Tibial artery (tissue), 4 donors: ENCODE measurements around the gene ANKRD10.

Experiments used
- DNase-seq, 2 donors: peaks; one replicate each; pipeline ENCODE4 v3.0.0-alpha.2; 2019
- H3K27ac ChIP-seq, 2 donors: fragments of 200-600 bp; sonication (generic) in 1 of 2; 1 replicate in 1 of 2; 2 replicates in 1 of 2; pipeline ENCODE4 v1.5.1; 2018 to 2019; ENCODE audit warnings: mild to moderate bottlenecking in 1 of 2
- H3K27me3 ChIP-seq, 2 donors: fragments of 200-600 bp; sonication (generic) in 1 of 2; one replicate each; pipeline versions ENCODE4 v1.5.1 to v1.6.0; 2016 to 2019
- H3K36me3 ChIP-seq, 3 donors: fragments of 200-600 bp; sonication (generic) in 2 of 3; one replicate each; pipeline ENCODE4 v1.5.1; 2016 to 2019; ENCODE audit warnings: mild to moderate bottlenecking in 2 of 3
- H3K4me1 ChIP-seq, 4 donors: fragments of 200-600 bp; sonication (generic) in 2 of 4; 1 replicate in 3 of 4; 2 replicates in 1 of 4; pipeline ENCODE4 v1.5.1; 2016 to 2019
- H3K4me3 ChIP-seq, 2 donors: fragments of 200-600 bp; sonication (generic) in 1 of 2; 1 replicate in 1 of 2; 2 replicates in 1 of 2; pipeline ENCODE4 v1.5.1; 2018 to 2019; ENCODE audit warnings: mild to moderate bottlenecking in 2 of 2
- H3K9me3 ChIP-seq, 3 donors: fragments of 200-600 bp; sonication (generic) in 1 of 3; one replicate each; pipeline ENCODE4 v1.5.1; 2016 to 2019
- intact Hi-C: fragments of 100-400 bp; cut with DNase I; formaldehyde crosslinking; loops from one replicate; pipeline ENCODE4 v1.15.0; 2023; ENCODE audit warnings: low total_unique reads
- TF ChIP-seq, protein P1 (sequence below), 2 experiments: fragments of 200-600 bp in 1 of 2; fragments of 450-650 bp in 1 of 2; IDR thresholded peaks; one replicate each; pipeline ENCODE4 v1.5.1; 2017 to 2019; ENCODE audit warnings: antibody characterized with exemption in 2 of 2, mild to moderate bottlenecking in 1 of 2, moderate library complexity in 1 of 2

The ANKRD10 gene

GRCh38 chr13:110938662-110939421 is 24.0 kb upstream of the ANKRD10 start:
- no peak for DNase-seq
- Histone ChIP-seq H3K36me3 (no peaks in the 10 kb centered on the region), H3K27ac (no peak overlapping the region), H3K4me1 (no peaks in the 10 kb centered on the region), H3K4me3 (no peak overlapping the region), H3K9me3 (peaks cover 0 to 3% (median 0%) of the 10 kb centered on the region in 3 donors), H3K27me3 (no peaks in the 10 kb centered on the region)
- intact Hi-C loops: loop anchor here (5.0 kb wide), 1 partner anchor 113 kb away; no protein-coding TSS in a partner anchor
- TF ChIP-seq, protein P1, sequence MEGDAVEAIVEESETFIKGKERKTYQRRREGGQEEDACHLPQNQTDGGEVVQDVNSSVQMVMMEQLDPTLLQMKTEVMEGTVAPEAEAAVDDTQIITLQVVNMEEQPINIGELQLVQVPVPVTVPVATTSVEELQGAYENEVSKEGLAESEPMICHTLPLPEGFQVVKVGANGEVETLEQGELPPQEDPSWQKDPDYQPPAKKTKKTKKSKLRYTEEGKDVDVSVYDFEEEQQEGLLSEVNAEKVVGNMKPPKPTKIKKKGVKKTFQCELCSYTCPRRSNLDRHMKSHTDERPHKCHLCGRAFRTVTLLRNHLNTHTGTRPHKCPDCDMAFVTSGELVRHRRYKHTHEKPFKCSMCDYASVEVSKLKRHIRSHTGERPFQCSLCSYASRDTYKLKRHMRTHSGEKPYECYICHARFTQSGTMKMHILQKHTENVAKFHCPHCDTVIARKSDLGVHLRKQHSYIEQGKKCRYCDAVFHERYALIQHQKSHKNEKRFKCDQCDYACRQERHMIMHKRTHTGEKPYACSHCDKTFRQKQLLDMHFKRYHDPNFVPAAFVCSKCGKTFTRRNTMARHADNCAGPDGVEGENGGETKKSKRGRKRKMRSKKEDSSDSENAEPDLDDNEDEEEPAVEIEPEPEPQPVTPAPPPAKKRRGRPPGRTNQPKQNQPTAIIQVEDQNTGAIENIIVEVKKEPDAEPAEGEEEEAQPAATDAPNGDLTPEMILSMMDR (IDR thresholded peaks at IDR 0.05): no peak

DNA sequence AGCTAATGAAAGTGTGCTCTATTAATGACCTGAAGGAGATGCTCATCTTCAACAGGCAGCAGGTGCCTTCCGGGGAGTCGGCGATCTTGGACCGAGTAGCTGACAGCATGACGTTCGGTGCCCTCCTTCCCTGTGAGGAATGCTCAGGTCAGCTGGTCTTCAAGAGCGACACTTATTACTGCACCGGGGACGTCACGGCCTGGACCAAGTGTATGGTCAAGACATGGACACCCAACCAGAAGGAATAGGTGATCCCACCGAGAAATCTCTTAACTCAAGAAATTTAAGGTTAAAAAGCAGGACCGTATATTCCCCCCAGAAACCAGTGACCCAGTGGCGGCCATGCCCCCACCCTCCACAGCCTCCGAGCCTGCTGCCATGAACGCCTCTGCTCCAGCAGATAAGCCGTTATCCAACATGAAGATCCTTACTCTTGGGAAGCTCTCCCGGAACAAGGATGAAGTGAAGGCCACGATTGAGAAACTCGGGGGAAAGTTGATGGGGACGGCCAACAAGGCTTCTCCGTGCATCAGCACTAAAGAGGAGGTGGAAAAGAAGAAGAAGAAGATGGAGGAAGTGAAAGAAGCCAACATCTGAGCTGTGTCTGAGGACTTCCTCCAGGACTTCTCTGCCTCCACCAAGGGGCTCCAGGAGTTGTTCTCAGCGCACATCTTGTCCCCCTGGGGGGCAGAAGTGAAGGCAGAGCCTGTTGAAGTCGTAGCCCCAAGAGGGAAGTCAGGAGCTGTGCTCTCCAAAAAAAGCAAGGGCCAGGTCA is 22.8 kb upstream of the ANKRD10 start:
- Histone ChIP-seq H3K9me3 (peaks cover 0 to 14% (median 9%) of the 10 kb centered on the region in 3 donors), H3K27me3 (no peaks in the 10 kb centered on the region), H3K4me1 (no peaks in the 10 kb centered on the region), H3K36me3 (no peaks in the 10 kb centered on the region), H3K27ac (no peak overlapping the region), H3K4me3 (no peak overlapping the region)
- TF ChIP-seq, protein P1 (IDR thresholded peaks at IDR 0.05): no peak
- intact Hi-C loops: loop anchor here (5.0 kb wide), 1 partner anchor 115 kb away; no protein-coding TSS in a partner anchor
- no peak for DNase-seq

DNA sequence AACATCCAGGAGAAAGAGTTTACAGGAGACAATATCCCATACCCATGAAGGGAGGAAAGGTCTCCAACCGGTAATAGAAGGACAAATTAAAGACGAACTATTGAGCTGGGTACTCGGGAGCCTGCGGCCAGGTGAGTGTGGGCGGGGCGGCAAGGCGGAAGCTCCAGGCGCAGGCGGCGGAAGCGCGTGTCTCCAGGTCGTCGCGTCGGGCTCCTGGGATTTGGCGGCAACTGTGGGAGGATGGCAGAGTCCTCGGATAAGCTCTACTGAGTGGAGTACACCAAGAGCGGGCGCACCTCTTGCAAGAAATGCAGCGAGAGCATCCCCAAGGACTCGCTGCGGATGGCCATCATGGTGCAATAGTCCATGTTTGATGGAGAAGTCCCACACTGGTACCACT is 21.6 kb upstream of the ANKRD10 start:
- H3K36me3 ChIP-seq: no peaks in the 10 kb centered on the region
- no peak overlapping the region for H3K4me3 ChIP-seq
- H3K27ac ChIP-seq: no peak overlapping the region
- H3K4me1 ChIP-seq: no peaks in the 10 kb centered on the region
- DNase-seq: no peak
- H3K27me3 ChIP-seq: peaks cover 0 to 1% of the 10 kb centered on the region in 2 donors
- H3K9me3 ChIP-seq: peaks cover 0 to 14% (median 9%) of the 10 kb centered on the region in 3 donors
- intact Hi-C loops: loop anchor here (5.0 kb wide), 1 partner anchor 116 kb away; no protein-coding TSS in a partner anchor
- TF ChIP-seq, protein P1 (IDR thresholded peaks at IDR 0.05): no peak

- intact Hi-C loops: no loop called here
- TF ChIP-seq, protein P1 (IDR thresholded peaks at IDR 0.05): no peak
- peaks cover 0 to 10% of the 10 kb centered on the region in 2 donors for H3K27me3 ChIP-seq
Observed at GRCh38 chr13:110932588-110932987, 17.7 kb upstream of the ANKRD10 start.

DNA sequence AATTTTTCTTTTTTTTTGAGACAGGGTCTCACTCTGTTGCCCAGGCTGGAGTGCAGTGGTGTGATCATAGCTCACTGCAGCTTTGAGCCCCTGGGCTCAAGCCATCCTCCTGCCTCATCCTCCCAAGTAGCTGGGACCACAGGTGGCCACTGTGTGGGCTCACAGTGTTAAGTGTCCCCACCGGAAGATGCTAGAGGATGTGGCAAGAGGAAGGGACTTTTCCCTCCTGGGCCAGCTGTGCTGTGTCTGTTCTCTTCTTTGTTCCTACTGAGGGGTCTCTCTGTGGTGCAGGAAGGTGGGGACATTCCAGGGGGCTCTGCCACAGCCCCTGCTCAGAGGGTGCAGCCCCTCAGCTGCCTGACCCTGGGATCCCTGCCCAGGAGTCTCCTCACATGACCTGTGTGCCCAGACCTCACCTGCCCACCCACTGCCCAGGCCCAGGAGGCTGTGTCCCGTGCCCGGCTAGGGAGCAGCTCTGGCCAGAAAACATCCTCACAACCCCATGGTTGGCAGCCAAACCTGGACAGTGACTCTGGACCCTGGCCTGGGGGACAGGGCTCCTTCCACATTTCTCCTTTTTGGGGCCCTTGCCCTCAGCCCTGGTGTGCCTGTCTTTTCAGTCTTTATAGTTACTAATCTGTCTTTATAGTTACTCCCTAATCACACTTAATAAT is 14.4 kb upstream of the ANKRD10 start:
- intact Hi-C loops: no loop called here
- TF ChIP-seq, protein P1 (IDR thresholded peaks at IDR 0.05): no peak
- peaks cover 0 to 10% of the 10 kb centered on the region in 2 donors for H3K27me3 ChIP-seq
- H3K4me1 ChIP-seq: peaks cover 0 to 4% (median 2%) of the 10 kb centered on the region in 4 donors
- no peak overlapping the region for H3K4me3 ChIP-seq
- H3K27ac ChIP-seq: no peak overlapping the region
- DNase-seq: no peak
- no peaks in the 10 kb centered on the region for H3K36me3 ChIP-seq
- peaks cover 0 to 20% (median 14%) of the 10 kb centered on the region in 3 donors for H3K9me3 ChIP-seq

More at GRCh38 chr13:110932588-110932987, 17.7 kb upstream of the ANKRD10 start:
- H3K27ac ChIP-seq: no peak overlapping the region
- DNase-seq: no peak
- H3K4me3 ChIP-seq: no peak overlapping the region
- H3K9me3 ChIP-seq: peaks cover 0 to 20% (median 14%) of the 10 kb centered on the region in 3 donors
- H3K4me1 ChIP-seq: no peaks in the 10 kb centered on the region
- H3K36me3 ChIP-seq: no peaks in the 10 kb centered on the region
